GM21367 (cell line): Measurements from ENCODE around the gene THAP4.

Experiments used
- ATAC-seq: cut with Tn5 transposase; IDR thresholded peaks from one replicate; pipeline ENCODE4 v1.9.1; 2021; ENCODE audit not compliant: unreplicated experiment

THAP4 gene, protein sequence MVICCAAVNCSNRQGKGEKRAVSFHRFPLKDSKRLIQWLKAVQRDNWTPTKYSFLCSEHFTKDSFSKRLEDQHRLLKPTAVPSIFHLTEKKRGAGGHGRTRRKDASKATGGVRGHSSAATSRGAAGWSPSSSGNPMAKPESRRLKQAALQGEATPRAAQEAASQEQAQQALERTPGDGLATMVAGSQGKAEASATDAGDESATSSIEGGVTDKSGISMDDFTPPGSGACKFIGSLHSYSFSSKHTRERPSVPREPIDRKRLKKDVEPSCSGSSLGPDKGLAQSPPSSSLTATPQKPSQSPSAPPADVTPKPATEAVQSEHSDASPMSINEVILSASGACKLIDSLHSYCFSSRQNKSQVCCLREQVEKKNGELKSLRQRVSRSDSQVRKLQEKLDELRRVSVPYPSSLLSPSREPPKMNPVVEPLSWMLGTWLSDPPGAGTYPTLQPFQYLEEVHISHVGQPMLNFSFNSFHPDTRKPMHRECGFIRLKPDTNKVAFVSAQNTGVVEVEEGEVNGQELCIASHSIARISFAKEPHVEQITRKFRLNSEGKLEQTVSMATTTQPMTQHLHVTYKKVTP

GRCh38 chr2:241637018-241637794 is at the start of gene THAP4, which contains the start of gene ATG4B:
Gene THAP4 (minus strand): TSS chr2:241637158. CDS start chr2:241637017, 141 bp downstream.
Gene ATG4B (plus strand): TSS chr2:241637693. CDS start chr2:241637715, 22 bp downstream.
- ATAC-seq = peak; percentile 45

- no peak for ATAC-seq
These were observed 49.3 kb upstream of the THAP4 start for GRCh38 chr2:241686324-241686649.

- ATAC-seq = no peak
These were observed 44.1 kb upstream of the THAP4 start for GRCh38 chr2:241680827-241681599.

DNA sequence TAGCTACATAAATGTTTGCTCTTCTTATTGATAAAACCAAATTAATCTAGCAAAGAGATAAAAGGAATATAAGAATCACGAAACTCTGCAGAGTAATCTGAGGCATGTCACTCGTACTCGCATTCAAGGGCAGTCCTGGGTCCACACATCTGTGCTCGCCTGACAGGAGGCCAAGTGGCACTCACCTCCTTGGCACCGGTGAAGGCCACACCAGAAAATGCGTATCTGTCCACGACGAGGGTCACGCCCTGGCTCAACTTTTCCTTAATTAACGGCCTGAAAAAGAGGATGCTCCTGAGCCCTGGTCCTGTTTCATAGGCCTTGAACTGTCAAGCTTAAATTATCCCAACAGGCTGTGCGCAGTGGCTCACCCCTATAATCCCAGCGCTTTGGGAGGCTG is 43.1 kb upstream of the THAP4 start:
- no peak for ATAC-seq

- no peak for ATAC-seq
These were observed 42.0 kb upstream of the THAP4 start for GRCh38 chr2:241678784-241679540.

- no peak for ATAC-seq
These were observed 41.3 kb upstream of the THAP4 start for GRCh38 chr2:241678307-241678706.

GRCh38 chr2:241677392-241677791 is 40.4 kb upstream of the THAP4 start:
- ATAC-seq = no peak

DNA sequence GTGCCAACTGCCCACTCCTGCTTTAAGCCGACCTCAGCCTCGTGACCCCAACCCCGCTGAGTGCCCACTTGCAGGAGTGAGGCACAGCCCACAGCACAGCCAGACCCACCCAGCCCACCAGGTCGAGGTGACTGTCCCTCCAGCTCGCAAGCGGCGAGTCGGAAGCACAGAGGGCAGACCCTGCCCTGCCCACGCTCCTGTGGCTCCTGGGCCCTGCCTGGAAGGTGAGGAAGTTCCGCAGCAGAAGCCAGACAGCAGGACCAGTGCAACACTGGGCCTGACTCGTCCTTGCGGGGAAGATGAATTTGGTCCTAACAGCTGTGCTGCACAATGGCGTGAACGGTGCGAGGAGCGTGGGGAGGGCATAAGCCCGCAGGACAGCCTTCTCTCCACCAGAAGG is 39.7 kb upstream of the THAP4 start:
- ATAC-seq = no peak

DNA sequence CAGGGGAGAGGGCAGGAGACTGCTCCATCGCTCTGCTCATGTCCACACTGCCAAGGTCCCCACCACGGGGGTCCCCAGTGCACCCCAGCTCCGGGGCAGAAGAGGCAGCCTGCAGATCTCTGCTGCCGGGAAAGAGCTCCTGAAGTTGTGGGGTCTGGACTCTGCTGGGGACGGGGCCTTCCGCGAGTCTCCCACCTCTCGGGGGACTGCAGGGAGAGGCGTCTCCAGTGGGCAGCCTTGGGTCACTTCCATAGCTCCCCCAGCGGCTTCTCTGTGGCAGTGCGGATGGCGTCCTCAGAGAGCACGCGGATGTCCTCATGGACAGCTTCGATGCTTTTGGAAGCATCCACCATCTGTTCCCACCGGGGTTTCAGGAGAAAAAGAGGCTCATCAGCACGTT is 38.9 kb upstream of the THAP4 start:
- no peak for ATAC-seq

GRCh38 chr2:241673797-241674725 is 37.1 kb upstream of the THAP4 start:
- no peak for ATAC-seq

DNA sequence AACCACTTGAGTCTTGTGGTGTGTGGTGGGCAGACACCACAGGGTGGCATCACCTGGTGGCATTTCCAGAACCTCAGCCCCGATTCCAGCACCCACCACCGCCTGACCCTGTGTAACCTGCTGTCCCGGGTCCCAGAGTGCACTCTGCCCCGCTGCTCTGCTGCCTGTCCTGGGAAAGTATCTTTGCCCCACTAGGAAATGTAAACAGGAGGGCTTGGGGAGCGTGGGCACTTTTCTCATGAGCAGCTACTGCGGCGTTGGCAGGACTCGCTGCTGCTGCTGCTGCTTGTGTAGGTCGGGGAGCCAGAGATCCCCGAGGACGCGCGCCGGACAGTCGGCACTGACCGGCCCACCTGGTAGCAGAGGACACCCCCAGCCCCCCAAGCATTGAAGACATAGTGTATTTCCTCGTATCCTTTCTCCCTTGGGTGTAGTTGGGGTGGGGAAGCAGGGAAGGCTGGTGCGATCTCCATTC is 36.3 kb upstream of the THAP4 start:
- ATAC-seq = no peak

DNA sequence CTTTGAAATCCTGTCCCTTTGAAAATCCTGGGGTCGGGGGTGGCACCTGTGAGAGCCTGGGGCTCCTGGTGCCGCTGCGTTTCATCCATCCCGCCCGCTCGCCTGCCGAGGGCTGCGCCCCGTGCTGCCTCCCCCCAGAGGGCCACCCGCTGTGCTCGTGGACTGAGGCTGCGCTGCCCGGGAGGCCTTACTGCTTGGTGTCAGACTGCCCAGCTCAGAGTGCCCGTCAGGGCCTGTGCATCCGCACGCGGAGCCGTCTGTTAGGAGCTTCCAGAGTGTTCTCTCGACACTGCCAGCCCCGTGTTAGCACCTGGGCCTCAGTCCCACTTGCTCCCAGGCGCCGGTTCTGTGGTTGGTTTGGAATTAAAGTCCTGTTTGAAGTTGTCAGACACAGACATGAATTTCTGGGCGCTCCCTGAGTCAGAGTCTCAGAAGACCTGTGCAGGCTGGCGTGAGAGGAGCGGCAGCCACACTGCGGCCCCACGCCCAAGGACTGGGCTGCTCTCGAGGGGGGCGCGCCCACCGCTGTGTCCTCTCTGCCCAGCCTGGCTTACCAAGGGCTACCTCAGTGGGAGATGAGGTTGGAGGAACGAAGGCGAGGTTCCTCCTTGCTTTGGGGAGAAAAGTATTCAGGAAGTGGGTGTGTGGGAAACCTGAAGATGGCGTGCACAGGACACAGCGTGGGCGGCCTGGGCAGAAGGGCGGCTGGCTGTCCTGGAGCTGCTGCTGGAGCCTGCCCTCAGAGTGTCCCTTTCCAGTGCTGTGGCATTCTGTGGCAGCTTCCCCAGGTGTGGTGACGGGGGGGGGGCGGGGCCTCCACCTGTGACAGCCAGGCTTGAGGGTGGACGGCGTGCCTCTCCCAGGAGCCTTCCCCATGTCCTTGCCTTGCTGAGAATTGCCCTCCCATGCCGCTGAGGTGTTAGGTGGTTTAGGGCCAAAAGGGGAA is 35.6 kb upstream of the THAP4 start:
- ATAC-seq = no peak

DNA sequence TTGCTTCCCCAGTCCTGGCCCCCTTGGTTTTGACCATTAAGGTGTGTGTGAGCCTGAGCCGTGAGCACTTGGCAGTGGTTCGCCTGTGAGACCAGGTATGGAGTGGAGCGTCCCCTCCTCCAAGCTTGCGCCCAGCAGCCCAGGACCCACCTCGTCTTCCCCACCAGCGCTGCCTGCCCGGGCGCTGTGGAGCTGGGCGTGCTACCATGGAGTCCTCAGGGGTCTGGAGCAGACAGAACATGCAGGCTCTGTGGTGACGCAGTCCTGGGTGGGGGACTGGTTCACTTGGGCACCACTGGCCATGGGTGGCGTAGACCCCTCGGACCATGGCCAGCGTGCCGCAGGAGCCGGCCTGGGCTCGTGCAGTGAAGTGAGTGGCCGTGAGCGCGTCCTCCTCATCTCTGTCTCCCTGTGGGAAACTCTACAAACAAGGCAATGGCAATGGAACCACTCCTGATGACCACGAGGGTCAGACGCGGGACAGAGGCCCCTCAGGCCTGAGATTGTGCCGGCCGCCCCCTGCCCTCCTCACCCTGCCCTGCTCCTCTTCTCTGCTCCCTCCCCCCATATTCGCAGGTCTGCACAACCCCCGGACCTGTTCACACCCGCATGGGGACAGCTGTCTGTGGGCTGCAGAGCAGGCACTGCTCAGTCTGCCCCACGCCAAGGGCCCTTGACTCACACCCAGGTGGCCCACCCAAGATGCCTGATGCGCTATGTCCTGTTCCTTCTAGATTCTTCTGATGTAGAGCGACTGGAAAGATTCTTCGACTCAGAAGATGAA is 34.7 kb upstream of the THAP4 start:
- no peak for ATAC-seq

DNA sequence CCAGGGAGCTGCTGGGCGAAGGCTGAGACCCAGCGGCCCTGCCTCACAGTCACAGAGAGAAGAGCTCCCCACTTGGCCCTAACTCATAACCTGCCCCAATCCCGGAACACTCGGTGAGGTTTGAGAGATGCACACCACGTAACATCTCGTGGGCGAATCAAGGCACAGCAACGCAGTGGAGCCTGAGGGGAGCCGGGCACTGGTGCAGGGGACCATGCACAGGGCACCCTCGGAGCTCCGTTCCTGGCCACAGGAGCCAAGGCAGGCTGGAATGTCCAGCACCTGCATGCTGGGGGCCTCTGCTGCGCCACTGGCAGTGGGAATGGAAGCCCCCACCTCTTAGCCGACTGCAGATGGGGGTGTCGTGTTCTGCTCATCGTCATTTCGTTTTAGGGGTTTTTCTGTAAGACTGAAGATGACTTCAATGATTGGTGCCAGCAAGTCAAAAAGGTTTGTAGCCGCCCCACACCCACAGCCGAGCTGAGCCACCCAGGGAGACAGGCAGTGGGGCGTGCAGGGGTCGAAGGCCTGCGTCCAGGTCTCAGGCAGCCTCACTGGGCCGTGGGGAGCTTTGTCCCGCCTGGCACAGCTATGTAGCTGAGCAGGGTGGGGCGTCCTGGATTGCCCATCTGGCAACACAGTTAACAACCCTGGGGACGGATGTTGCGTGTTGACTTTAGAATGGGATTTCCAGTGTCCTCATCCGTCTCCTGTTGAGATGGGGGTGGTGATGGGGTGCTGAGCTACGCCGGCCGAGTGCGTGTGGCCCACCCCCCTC is 33.6 kb upstream of the THAP4 start:
- ATAC-seq = no peak

- no peak for ATAC-seq
These were observed 31.9 kb upstream of the THAP4 start for GRCh38 chr2:241668839-241669238.

GRCh38 chr2:241668354-241668753 is 31.4 kb upstream of the THAP4 start:
- no peak for ATAC-seq
